AG04450 (cell line): ENCODE data around the gene MYBPC2. TPM values are rescaled to one million over a fixed set of nuclear protein-coding genes. Genes with fewer than 3 reads are reported as not detected.

Experiments used
- CTCF ChIA-PET: fragments of 300-600, 350-600 bp; formaldehyde crosslinking; extraction: SDS; loops from one replicate; lab custom pipeline; 2022; ENCODE audit warnings: antibody characterized with exemption, inconsistent platforms; lab: Charles Lee
- POLR2A ChIA-PET: fragments of 350-600 bp; formaldehyde crosslinking; extraction: SDS; loops from one replicate; lab custom pipeline; 2021; ENCODE audit warnings: antibody characterized with exemption, inconsistent platforms; lab: Yijun Ruan, JAX
- DNase-seq: peaks from one replicate; pipeline ENCODE4 v3.0.0-alpha.2; 2011; ENCODE audit warnings: low read depth, low spot score
- H3K27ac ChIP-seq: one replicate; pipeline ENCODE4 v1.5.1; 2012; ENCODE audit warnings: low read depth, low read length, control low read depth
- H3K27me3 ChIP-seq: one replicate; pipeline ENCODE4 v1.6.0; 2012; ENCODE audit warnings: low read length; ENCODE audit not compliant: control insufficient read depth, insufficient read depth
- H3K4me3 ChIP-seq: 2 replicates; pipeline ENCODE4 v1.5.1; 2011; ENCODE audit warnings: mild to moderate bottlenecking, low read depth, low read length, control low read depth
- H3K9me3 ChIP-seq: 2 replicates; pipeline ENCODE4 v1.5.1; 2012; ENCODE audit warnings: low read length; ENCODE audit not compliant: control insufficient read depth, insufficient read depth
- CTCF ChIP-seq: IDR thresholded peaks from 2 replicates; pipeline ENCODE4 v1.5.1; 2011; ENCODE audit warnings: low read depth, low read length, control low read depth, inconsistent platforms
- polyA minus RNA-seq: library from RNA; depleted of rRNA, polyadenylated mRNA; stranded (reverse); fragments of >200 nt; gene quantifications from 2 replicates; pipeline ENCODE4 v1.2.3, GENCODE V29; 2011; rRNA and poly(A)+ RNA removed
- polyA plus RNA-seq: library from polyadenylated mRNA; depleted of rRNA; stranded (reverse); fragments of >200 nt; gene quantifications from 2 replicates; pipeline ENCODE4 v1.2.3, GENCODE V29; 2011; rRNA removed

Gene MYBPC2
- polyA plus RNA-seq: not detected in 2 replicates
- polyA minus RNA-seq: not detected in 2 replicates

- ChIA-PET POLR2A (no interaction called here), CTCF (interaction anchor here (1.0 kb wide), 1 partner anchor 64 kb away, joined by 3 read pairs; no protein-coding TSS in a partner anchor)
- TF ChIP-seq CTCF: no peak
- Histone ChIP-seq H3K9me3 (no peaks in the 10 kb centered on the region; the same call in 1 of the 2 replicates), H3K4me3 (peak within 1 kb of the TSS; percentile 67), H3K27me3 (peaks cover 37% of the 10 kb centered on the region), H3K27ac (no peak within 1 kb of the TSS)
- DNase-seq: no peak
These were observed at the start of gene MYBPC2 for GRCh38 chr19:50432221-50433028. MYBPC2 (plus strand) TSS chr19:50432892; CDS start chr19:50432954, 62 bp downstream.

GRCh38 chr19:50383001-50383851 lies 49.5 kb upstream of the MYBPC2 start:
- CTCF ChIA-PET: interaction anchor here (1.2 kb wide), 1 partner anchor 15 kb away, joined by 6 read pairs; no protein-coding TSS in a partner anchor
- peak overlapping the region; percentile 73 for H3K4me3 ChIP-seq
- no peaks in the 10 kb centered on the region for H3K27me3 ChIP-seq
- no peak for TF ChIP-seq CTCF
- no peaks in the 10 kb centered on the region; the same call in 1 of the 2 replicates for H3K9me3 ChIP-seq
- DNase-seq: no peak
- H3K27ac ChIP-seq: peak overlapping the region; percentile 57
- POLR2A ChIA-PET: interaction anchor here (1.0 kb wide), 1 partner anchor 407 kb away, joined by 3 read pairs; the partner anchor contains the start of gene ACP4

- POLR2A ChIA-PET: interaction anchor here (1.0 kb wide), 2 partner anchors 8 to 406 kb away, joined by 3 to 7 read pairs; partner anchors contain the start of genes ACP4 and NR1H2
- Histone ChIP-seq H3K27ac (peak within 1 kb of the TSS; percentile 89), H3K27me3 (no peaks in the 10 kb centered on the region), H3K4me3 (peak within 1 kb of the TSS; percentile 73), H3K9me3 (no peaks in the 10 kb centered on the region; the same call in 1 of the 2 replicates)
- TF ChIP-seq CTCF: no peak
- CTCF ChIA-PET: interaction anchor here (1.2 kb wide), 1 partner anchor 16 kb away, joined by 6 read pairs; no protein-coding TSS in a partner anchor
- DNase-seq: peak; percentile 92
These were observed 48.6 kb upstream of the MYBPC2 start, which contains the start of gene POLD1 for GRCh38 chr19:50383852-50384684. POLD1 (plus strand) TSS chr19:50384347; CDS start chr19:50398852, 14,505 bp downstream.

- Histone ChIP-seq H3K4me3 (peak overlapping the region; percentile 73), H3K27me3 (no peaks in the 10 kb centered on the region), H3K9me3 (no peaks in the 10 kb centered on the region; the same call in 1 of the 2 replicates), H3K27ac (peak overlapping the region; percentile 75)
- DNase-seq: no peak
- ChIA-PET POLR2A (interaction anchor here (0.7 to 1.0 kb wide), 3 partner anchors 9 to 1305 kb away, joined by 4 to 7 read pairs (median 6); partner anchors contain the start of gene NR1H2), CTCF (interaction anchor here (0.8 to 1.2 kb wide), 2 partner anchors 17 to 30 kb away, joined by 6 to 8 read pairs; no protein-coding TSS in a partner anchor)
- TF ChIP-seq CTCF: no peak
These were observed 47.8 kb upstream of the MYBPC2 start for GRCh38 chr19:50384685-50385535.
